C4-2B (cell line): ENCODE measurements around the gene RELB.

Source experiments
- ZFX ChIP-seq: fragments of 450-650 bp; IDR thresholded peaks from 2 replicates; pipeline ENCODE4 v1.6.1; 2017
- TF ChIP-seq, protein P1 (sequence below): fragments of 450-650 bp; conservative IDR thresholded peaks from 2 replicates; pipeline ENCODE4 v1.5.1; 2017; ENCODE audit warnings: mild to moderate bottlenecking

GRCh38 chr19:45051929-45052579, 50.8 kb downstream of the RELB start:
- TF ChIP-seq, protein P1, sequence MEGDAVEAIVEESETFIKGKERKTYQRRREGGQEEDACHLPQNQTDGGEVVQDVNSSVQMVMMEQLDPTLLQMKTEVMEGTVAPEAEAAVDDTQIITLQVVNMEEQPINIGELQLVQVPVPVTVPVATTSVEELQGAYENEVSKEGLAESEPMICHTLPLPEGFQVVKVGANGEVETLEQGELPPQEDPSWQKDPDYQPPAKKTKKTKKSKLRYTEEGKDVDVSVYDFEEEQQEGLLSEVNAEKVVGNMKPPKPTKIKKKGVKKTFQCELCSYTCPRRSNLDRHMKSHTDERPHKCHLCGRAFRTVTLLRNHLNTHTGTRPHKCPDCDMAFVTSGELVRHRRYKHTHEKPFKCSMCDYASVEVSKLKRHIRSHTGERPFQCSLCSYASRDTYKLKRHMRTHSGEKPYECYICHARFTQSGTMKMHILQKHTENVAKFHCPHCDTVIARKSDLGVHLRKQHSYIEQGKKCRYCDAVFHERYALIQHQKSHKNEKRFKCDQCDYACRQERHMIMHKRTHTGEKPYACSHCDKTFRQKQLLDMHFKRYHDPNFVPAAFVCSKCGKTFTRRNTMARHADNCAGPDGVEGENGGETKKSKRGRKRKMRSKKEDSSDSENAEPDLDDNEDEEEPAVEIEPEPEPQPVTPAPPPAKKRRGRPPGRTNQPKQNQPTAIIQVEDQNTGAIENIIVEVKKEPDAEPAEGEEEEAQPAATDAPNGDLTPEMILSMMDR, result no peak
- TF ChIP-seq ZFX, result no peak
